Smooth muscle cell (in vitro differentiated cells): Measurements from ENCODE around the gene ZSWIM5. TPM values are rescaled to one million over a fixed set of nuclear protein-coding genes. Genes with fewer than 3 reads are reported as not detected.
"Not testable (repeated sequence)": the region's sequence is repeated elsewhere in the genome, so short reads cannot be mapped to it uniquely, and the experiment has no call there.

ENCODE experiments used
- DNase-seq: peaks from one replicate; lab custom pipeline; 2025; ENCODE audit not compliant: unreplicated experiment; lab: John Stamatoyannopoulos, UW
- H2AFZ ChIP-seq: fragments of 200-600 bp; sonication (generic); 2 replicates; pipeline ENCODE4 v1.6.0; 2016; ENCODE audit warnings: antibody characterized with exemption, low read depth, mild to moderate bottlenecking
- H3F3A ChIP-seq: fragments of 200-600 bp; sonication (generic); 2 replicates; pipeline ENCODE4 v1.6.0; 2017; ENCODE audit warnings: antibody characterized with exemption, low read depth
- H3K27ac ChIP-seq: fragments of 200-600 bp; sonication (generic); 2 replicates; pipeline ENCODE4 v1.5.1; 2016; ENCODE audit warnings: low read depth, mild to moderate bottlenecking
- H3K27me3 ChIP-seq: fragments of 200-600 bp; sonication (generic); 2 replicates; pipeline ENCODE4 v1.6.1; 2016; ENCODE audit warnings: low read depth, mild to moderate bottlenecking
- H3K36me3 ChIP-seq: fragments of 200-600 bp; sonication (generic); 2 replicates; pipeline ENCODE4 v1.5.1; 2016; ENCODE audit warnings: low read depth
- H3K4me1 ChIP-seq: fragments of 200-600 bp; sonication (generic); 2 replicates; pipeline ENCODE4 v1.5.1; 2016; ENCODE audit warnings: low read depth
- H3K4me2 ChIP-seq: fragments of 200-600 bp; sonication (generic); 2 replicates; pipeline ENCODE4 v1.6.0; 2016; ENCODE audit warnings: mild to moderate bottlenecking
- H3K4me3 ChIP-seq: fragments of 200-600 bp; sonication (generic); 2 replicates; pipeline ENCODE4 v1.5.1; 2016; ENCODE audit warnings: mild to moderate bottlenecking
- H3K79me2 ChIP-seq: fragments of 200-600 bp; sonication (generic); 2 replicates; pipeline ENCODE4 v1.6.0; 2016; ENCODE audit warnings: low read depth, mild to moderate bottlenecking
- H3K9ac ChIP-seq: fragments of 200-600 bp; sonication (generic); 2 replicates; pipeline ENCODE4 v1.6.0; 2016; ENCODE audit warnings: low read depth
- H3K9me3 ChIP-seq: fragments of 200-600 bp; sonication (generic); replicated peaks from 2 replicates; pipeline ENCODE4 v1.5.1; 2016; ENCODE audit warnings: low read depth
- H4K20me1 ChIP-seq: fragments of 200-600 bp; sonication (generic); 2 replicates; pipeline ENCODE4 v1.6.0; 2016; ENCODE audit warnings: low read depth
- WGBS: methylation state at CpG from one replicate; pipeline ENCODE4 v1.1.7; 2016; ENCODE audit warnings: low lambda C conversion rate; 5-methylcytosine and 5-hydroxymethylcytosine counted together
- polyA plus RNA-seq: library from polyadenylated mRNA; unstranded; fragments of >200 nt; fragmentation: Nextera tagmentation; extraction: Ambion mirVana; gene quantifications from 2 replicates; pipeline ENCODE4 v1.2.1, GENCODE V29; 2016
- total RNA-seq: library from RNA; depleted of rRNA; stranded (reverse); fragments of >200 nt; gene quantifications from 2 replicates; pipeline ENCODE4 v1.2.3, GENCODE V29; 2014
- TF ChIP-seq, protein P1 (sequence below): fragments of 200-600 bp; sonication (generic); IDR thresholded peaks from 2 replicates; pipeline ENCODE4 v1.5.1; 2017; ENCODE audit warnings: borderline replicate concordance, mild to moderate bottlenecking, antibody characterized with exemption; ENCODE audit not compliant: insufficient read depth, poor library complexity, severe bottlenecking

The ZSWIM5 gene
- total and polyA plus RNA-seq, 2 experiments from 2014 or later: 0.13 to 0.26 TPM

GRCh38 chr1:45089711-45090110 lies 116.7 kb downstream of the ZSWIM5 start:
- H3K27ac ChIP-seq: no peak overlapping the region
- no peaks in the 10 kb centered on the region for H3F3A ChIP-seq
- no peaks in the 10 kb centered on the region for H4K20me1 ChIP-seq
- no peaks in the 10 kb centered on the region for H3K27me3 ChIP-seq
- TF ChIP-seq, protein P1, sequence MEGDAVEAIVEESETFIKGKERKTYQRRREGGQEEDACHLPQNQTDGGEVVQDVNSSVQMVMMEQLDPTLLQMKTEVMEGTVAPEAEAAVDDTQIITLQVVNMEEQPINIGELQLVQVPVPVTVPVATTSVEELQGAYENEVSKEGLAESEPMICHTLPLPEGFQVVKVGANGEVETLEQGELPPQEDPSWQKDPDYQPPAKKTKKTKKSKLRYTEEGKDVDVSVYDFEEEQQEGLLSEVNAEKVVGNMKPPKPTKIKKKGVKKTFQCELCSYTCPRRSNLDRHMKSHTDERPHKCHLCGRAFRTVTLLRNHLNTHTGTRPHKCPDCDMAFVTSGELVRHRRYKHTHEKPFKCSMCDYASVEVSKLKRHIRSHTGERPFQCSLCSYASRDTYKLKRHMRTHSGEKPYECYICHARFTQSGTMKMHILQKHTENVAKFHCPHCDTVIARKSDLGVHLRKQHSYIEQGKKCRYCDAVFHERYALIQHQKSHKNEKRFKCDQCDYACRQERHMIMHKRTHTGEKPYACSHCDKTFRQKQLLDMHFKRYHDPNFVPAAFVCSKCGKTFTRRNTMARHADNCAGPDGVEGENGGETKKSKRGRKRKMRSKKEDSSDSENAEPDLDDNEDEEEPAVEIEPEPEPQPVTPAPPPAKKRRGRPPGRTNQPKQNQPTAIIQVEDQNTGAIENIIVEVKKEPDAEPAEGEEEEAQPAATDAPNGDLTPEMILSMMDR: no peak
- no peaks in the 10 kb centered on the region for H3K9me3 ChIP-seq
- no peak overlapping the region for H2AFZ ChIP-seq
- H3K4me3 ChIP-seq: no peak overlapping the region
- DNase-seq: no peak
- no peak overlapping the region for H3K4me2 ChIP-seq
- no peak overlapping the region for H3K9ac ChIP-seq
- H3K4me1 ChIP-seq: no peaks in the 10 kb centered on the region
- H3K36me3 ChIP-seq: no peaks in the 10 kb centered on the region
- no peaks in the 10 kb centered on the region for H3K79me2 ChIP-seq
- 91% methylated on average over 2 of the region's 2 CpGs for WGBS

DNA sequence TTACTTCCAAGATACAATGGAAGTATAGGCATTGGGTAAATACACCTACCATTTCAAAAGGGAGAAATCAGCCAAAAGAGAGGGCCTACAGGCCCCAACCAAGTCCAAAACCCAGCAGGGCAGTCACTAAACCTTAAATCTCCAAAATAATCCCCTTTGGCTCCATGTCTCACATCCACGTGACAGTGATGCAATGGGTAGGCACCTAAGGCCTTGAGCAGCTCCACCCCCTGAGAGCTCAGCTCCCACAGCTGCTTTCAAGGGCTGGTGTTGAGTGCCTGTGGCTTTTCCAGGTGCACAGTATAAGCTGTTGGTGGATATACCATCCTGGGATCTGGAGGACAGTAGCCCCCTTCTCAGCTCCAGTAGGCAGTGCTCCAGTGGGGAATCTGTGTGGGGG lies 121.8 kb downstream of the ZSWIM5 start:
- Histone ChIP-seq H3K4me3 (no peak overlapping the region), H3K9me3 (no peaks in the 10 kb centered on the region), H3F3A (no peaks in the 10 kb centered on the region), H3K4me1 (no peaks in the 10 kb centered on the region), H3K27ac (no peak overlapping the region), H3K9ac (no peak overlapping the region), H3K79me2 (no peaks in the 10 kb centered on the region), H3K4me2 (no peak overlapping the region), H3K27me3 (no peaks in the 10 kb centered on the region), H2AFZ (no peak overlapping the region), H4K20me1 (no peaks in the 10 kb centered on the region), H3K36me3 (no peaks in the 10 kb centered on the region)
- TF ChIP-seq, protein P1: no peak
- no peak for DNase-seq
- WGBS: 100% methylated on average over 1 of the region's 1 CpG

- Histone ChIP-seq H3K79me2 (no peaks in the 10 kb centered on the region), H3K9ac (no peak overlapping the region), H3K4me1 (no peaks in the 10 kb centered on the region), H2AFZ (no peak overlapping the region), H3K36me3 (no peaks in the 10 kb centered on the region), H3K4me3 (no peak overlapping the region), H3F3A (no peaks in the 10 kb centered on the region), H3K4me2 (no peak overlapping the region), H4K20me1 (no peaks in the 10 kb centered on the region), H3K27ac (no peak overlapping the region), H3K9me3 (peaks cover 3% of the 10 kb centered on the region), H3K27me3 (no peaks in the 10 kb centered on the region)
- TF ChIP-seq, protein P1: no peak
- no peak for DNase-seq
Observed at GRCh38 chr1:45079533-45079932, 126.9 kb downstream of the ZSWIM5 start.

- not testable (repeated sequence) for DNase-seq, H3K4me1 ChIP-seq, H3K79me2 ChIP-seq, H3K27ac ChIP-seq, H3K9me3 ChIP-seq, H4K20me1 ChIP-seq, H3K9ac ChIP-seq, H3K4me3 ChIP-seq, H3K27me3 ChIP-seq, H3K36me3 ChIP-seq, H3K4me2 ChIP-seq, H3F3A ChIP-seq, H2AFZ ChIP-seq
- WGBS: 92% methylated on average over 5 of the region's 5 CpGs
Observed at GRCh38 chr1:45076959-45077358, 129.4 kb downstream of the ZSWIM5 start.
